ENCODE measurements around the gene ARHGAP26.

GRCh38 chr5:142910128-142910527, 140.0 kb downstream of the ARHGAP26 start:
- TF ChIP-seq REST (IDR thresholded peaks at IDR 0.05; ENCODE audit: insufficient read depth in 1 of 2, low read depth in 2 of 2, low read length in 2 of 2) (no peak), SIN3A (IDR thresholded peaks at IDR 0.05; ENCODE audit: borderline replicate concordance, insufficient read depth, low read length) (no peak), POLR2AphosphoS5 (IDR thresholded peaks at IDR 0.05; ENCODE audit: low read depth, low read length) (no peak)

All from PFSK-1 (cell line).